ENCODE measurements around the gene HECTD3.
A peak's percentile ranks its signal among the peaks of the same experiment; 100 is the strongest.

Gene HECTD3

GRCh38 chr1:45014321-45015028, 3.4 kb upstream of the HECTD3 start:
- DNase-seq, result peak; percentile 81
- H3K23ac ChIP-seq (ENCODE audit: low read length in 2 of 2), result no peak overlapping the region
- no peaks in the 10 kb centered on the region for H3K9me3 ChIP-seq (ENCODE audit: control insufficient read depth, low read length)
- H3K4me2 ChIP-seq (ENCODE audit: low read length, poor library complexity, severe bottlenecking), result no peak overlapping the region
- 62% methylated on average over 6 of the region's 6 CpGs for WGBS
- H2BK120ac ChIP-seq (ENCODE audit: low read depth, low read length), result no peak overlapping the region
- no peak overlapping the region for H3K27ac ChIP-seq (ENCODE audit: low read length, poor library complexity, severe bottlenecking)
- peaks cover 19 to 32% of the 10 kb centered on the region in 2 experiments for H3K36me3 ChIP-seq (ENCODE audit: control insufficient read depth in 1 of 2, insufficient read depth in 2 of 2, low read depth in 1 of 2, low read length in 2 of 2)
- H2AFZ ChIP-seq (ENCODE audit: low read depth, low read length), result no peak overlapping the region
- no peak overlapping the region for H2BK5ac ChIP-seq (ENCODE audit: low read depth, low read length, poor library complexity, severe bottlenecking)
- H3K27me3 ChIP-seq (ENCODE audit: control insufficient read depth in 1 of 2, insufficient read depth in 1 of 2, low read length in 2 of 2), result no peaks in the 10 kb centered on the region
- H3K18ac ChIP-seq (ENCODE audit: low read depth in 1 of 2, low read length in 2 of 2), result no peak overlapping the region
- H3K4me1 ChIP-seq (ENCODE audit: control insufficient read depth, insufficient read depth, low read depth, low read length), result peaks cover 25% of the 10 kb centered on the region
- H2BK12ac ChIP-seq (ENCODE audit: low read length in 2 of 2), result peak overlapping the region in 1 of 2 experiments; percentile 60
- peak overlapping the region; percentile 36 for H2AK5ac ChIP-seq (ENCODE audit: low read length, severe bottlenecking)
- peak overlapping the region; percentile 98 for H3K9ac ChIP-seq (ENCODE audit: low read length)
- peaks cover 19% of the 10 kb centered on the region for H3K79me1 ChIP-seq (replicated peaks; ENCODE audit: low read length, poor library complexity, severe bottlenecking)
- H3K14ac ChIP-seq (ENCODE audit: low read length in 2 of 2), result peak overlapping the region in 1 of 2 experiments; percentile 55
- peak overlapping the region; percentile 5 for H4K91ac ChIP-seq (ENCODE audit: low read length)
- no peak overlapping the region for H4K8ac ChIP-seq (ENCODE audit: low read length)
- H3K4ac ChIP-seq (ENCODE audit: low read depth in 1 of 2, low read length in 2 of 2), result peak overlapping the region in 1 of 2 experiments; percentile 24
- H3K4me3 ChIP-seq (ENCODE audit: insufficient read depth in 1 of 2, low read depth in 1 of 2, low read length in 2 of 2), result peak overlapping the region in 1 of 2 experiments; percentile 39
- H2BK15ac ChIP-seq (ENCODE audit: low read depth, poor library complexity, severe bottlenecking), result no peak overlapping the region

GRCh38 chr1:45013551-45014209, 2.6 kb upstream of the HECTD3 start:
- H3K23ac ChIP-seq (ENCODE audit: low read length in 2 of 2), result no peak overlapping the region
- no peak overlapping the region for H2BK12ac ChIP-seq (ENCODE audit: low read length in 2 of 2)
- no peak overlapping the region for H2BK120ac ChIP-seq (ENCODE audit: low read depth, low read length)
- H3K27me3 ChIP-seq (ENCODE audit: control insufficient read depth in 1 of 2, insufficient read depth in 1 of 2, low read length in 2 of 2), result no peaks in the 10 kb centered on the region
- peaks cover 27 to 40% of the 10 kb centered on the region in 2 experiments for H3K36me3 ChIP-seq (ENCODE audit: control insufficient read depth in 1 of 2, insufficient read depth in 2 of 2, low read depth in 1 of 2, low read length in 2 of 2)
- no peak overlapping the region for H3K27ac ChIP-seq (ENCODE audit: low read length, poor library complexity, severe bottlenecking)
- no peak overlapping the region for H3K18ac ChIP-seq (ENCODE audit: low read depth in 1 of 2, low read length in 2 of 2)
- H3K4me2 ChIP-seq (ENCODE audit: low read length, poor library complexity, severe bottlenecking), result no peak overlapping the region
- H3K79me1 ChIP-seq (replicated peaks; ENCODE audit: low read length, poor library complexity, severe bottlenecking), result peaks cover 27% of the 10 kb centered on the region
- no peak for DNase-seq
- H4K8ac ChIP-seq (ENCODE audit: low read length), result peak overlapping the region; percentile 19
- H4K91ac ChIP-seq (ENCODE audit: low read length), result no peak overlapping the region
- H3K4me1 ChIP-seq (ENCODE audit: control insufficient read depth, insufficient read depth, low read depth, low read length), result peaks cover 28% of the 10 kb centered on the region
- H3K9me3 ChIP-seq (ENCODE audit: control insufficient read depth, low read length), result no peaks in the 10 kb centered on the region
- no peak overlapping the region for H3K14ac ChIP-seq (ENCODE audit: low read length in 2 of 2)
- H3K4ac ChIP-seq (ENCODE audit: low read depth in 1 of 2, low read length in 2 of 2), result no peak overlapping the region
- no peak overlapping the region for H2AFZ ChIP-seq (ENCODE audit: low read depth, low read length)
- H2AK5ac ChIP-seq (ENCODE audit: low read length, severe bottlenecking), result peak overlapping the region; percentile 33
- H3K9ac ChIP-seq (ENCODE audit: low read length), result peak overlapping the region; percentile 98
- H2BK5ac ChIP-seq (ENCODE audit: low read depth, low read length, poor library complexity, severe bottlenecking), result no peak overlapping the region
- H3K4me3 ChIP-seq (ENCODE audit: insufficient read depth in 1 of 2, low read depth in 1 of 2, low read length in 2 of 2), result peak overlapping the region in 1 of 2 experiments; percentile 90
- 87% methylated on average over 12 of the region's 12 CpGs for whole genome bisulfite sequencing
- H2BK15ac ChIP-seq (ENCODE audit: low read depth, poor library complexity, severe bottlenecking), result no peak overlapping the region

- H3K4me3 ChIP-seq (ENCODE audit: insufficient read depth in 1 of 2, low read depth in 1 of 2, low read length in 2 of 2), result peak overlapping the region; percentile 53 to 90
- H3K14ac ChIP-seq (ENCODE audit: low read length in 2 of 2), result no peak overlapping the region
- peak overlapping the region; percentile 38 for H4K8ac ChIP-seq (ENCODE audit: low read length)
- peaks cover 28% of the 10 kb centered on the region for H3K4me1 ChIP-seq (ENCODE audit: control insufficient read depth, insufficient read depth, low read depth, low read length)
- peak overlapping the region; percentile 82 for H3K27ac ChIP-seq (ENCODE audit: low read length, poor library complexity, severe bottlenecking)
- H2BK12ac ChIP-seq (ENCODE audit: low read length in 2 of 2), result no peak overlapping the region
- peak overlapping the region in 1 of 2 experiments; percentile 61 for H3K4ac ChIP-seq (ENCODE audit: low read depth in 1 of 2, low read length in 2 of 2)
- peaks cover 35% of the 10 kb centered on the region for H3K79me1 ChIP-seq (replicated peaks; ENCODE audit: low read length, poor library complexity, severe bottlenecking)
- peak overlapping the region; percentile 19 for H2BK120ac ChIP-seq (ENCODE audit: low read depth, low read length)
- H3K9ac ChIP-seq (ENCODE audit: low read length), result peak overlapping the region; percentile 98
- WGBS, result 7% methylated on average over 16 of the region's 21 CpGs
- peak overlapping the region; percentile 41 to 56 for H3K18ac ChIP-seq (ENCODE audit: low read depth in 1 of 2, low read length in 2 of 2)
- H4K91ac ChIP-seq (ENCODE audit: low read length), result no peak overlapping the region
- H3K9me3 ChIP-seq (ENCODE audit: control insufficient read depth, low read length), result no peaks in the 10 kb centered on the region
- H3K27me3 ChIP-seq (ENCODE audit: control insufficient read depth in 1 of 2, insufficient read depth in 1 of 2, low read length in 2 of 2), result no peaks in the 10 kb centered on the region
- H3K4me2 ChIP-seq (ENCODE audit: low read length, poor library complexity, severe bottlenecking), result peak overlapping the region; percentile 79
- H3K36me3 ChIP-seq (ENCODE audit: control insufficient read depth in 1 of 2, insufficient read depth in 2 of 2, low read depth in 1 of 2, low read length in 2 of 2), result peaks cover 36 to 49% of the 10 kb centered on the region in 2 experiments
- H2AK5ac ChIP-seq (ENCODE audit: low read length, severe bottlenecking), result no peak overlapping the region
- peak overlapping the region; percentile 72 for H2AFZ ChIP-seq (ENCODE audit: low read depth, low read length)
- DNase-seq, result peak; percentile 69
- H2BK5ac ChIP-seq (ENCODE audit: low read depth, low read length, poor library complexity, severe bottlenecking), result no peak overlapping the region
- no peak overlapping the region for H3K23ac ChIP-seq (ENCODE audit: low read length in 2 of 2)
- no peak overlapping the region for H2BK15ac ChIP-seq (ENCODE audit: low read depth, poor library complexity, severe bottlenecking)
These were observed 1.6 kb upstream of the HECTD3 start for GRCh38 chr1:45012639-45013278.

Measured in mesenchymal stem cell (in vitro differentiated cells and primary cell).